Colonic mucosa (tissue), 4 donors: Measurements from ENCODE around the gene KRT6C. TPM values are rescaled to one million over a fixed set of nuclear protein-coding genes. Genes with fewer than 3 reads are reported as not detected.
"Not testable (repeated sequence)": the region's sequence is repeated elsewhere in the genome, so short reads cannot be mapped to it uniquely, and the experiment has no call there.

Experiments used
- DNase-seq: peaks from one replicate; pipeline ENCODE4 v3.0.0-alpha.2; 2020
- H3K27ac ChIP-seq: fragments of 200-600 bp; one replicate; pipeline ENCODE4 v1.8.0; 2021
- H3K27me3 ChIP-seq: fragments of 200-600 bp; one replicate; pipeline ENCODE4 v1.8.0; 2021
- H3K36me3 ChIP-seq: fragments of 200-600 bp; one replicate; pipeline ENCODE4 v1.8.0; 2021
- H3K4me1 ChIP-seq: fragments of 200-600 bp; one replicate; pipeline ENCODE4 v1.8.0; 2021; ENCODE audit warnings: mild to moderate bottlenecking
- H3K4me3 ChIP-seq: fragments of 200-600 bp; one replicate; pipeline ENCODE4 v1.8.0; 2021
- H3K9ac ChIP-seq, 2 donors: one replicate each; pipeline ENCODE4 v1.7.0; 2013; ENCODE audit warnings: control low read depth in 2 of 2, low read depth in 2 of 2, low read length in 2 of 2
- H3K9me3 ChIP-seq: fragments of 200-600 bp; one replicate; pipeline ENCODE4 v1.8.0; 2021
- intact Hi-C: fragments of 100-400 bp; cut with DNase I; formaldehyde crosslinking; loops from one replicate; pipeline ENCODE4 v1.14.1; 2022
- total RNA-seq, 2 donors: library from RNA; stranded (reverse); fragmentation: NEBNext Ultra II Directional in 1 of 2; extraction: Animal tissue kit (Norgen Biotek cat#: 25700) in 1 of 2; gene quantifications; one replicate each; pipeline ENCODE4 v1.2.1, GENCODE V29; 2021
- TF ChIP-seq, protein P1 (sequence below): fragments of 200-600 bp; IDR thresholded peaks from one replicate; pipeline ENCODE4 v1.8.0; 2022; ENCODE audit warnings: antibody characterized with exemption, mild to moderate bottlenecking
- donor health status: healthy.
- donor health status: DM: no; HTN: no; CAD: no.
- donor health status: DM: no; HTN: no; CAD: no.

The KRT6C gene
- total RNA-seq, 2 donors from 2014 or later = not detected

DNA sequence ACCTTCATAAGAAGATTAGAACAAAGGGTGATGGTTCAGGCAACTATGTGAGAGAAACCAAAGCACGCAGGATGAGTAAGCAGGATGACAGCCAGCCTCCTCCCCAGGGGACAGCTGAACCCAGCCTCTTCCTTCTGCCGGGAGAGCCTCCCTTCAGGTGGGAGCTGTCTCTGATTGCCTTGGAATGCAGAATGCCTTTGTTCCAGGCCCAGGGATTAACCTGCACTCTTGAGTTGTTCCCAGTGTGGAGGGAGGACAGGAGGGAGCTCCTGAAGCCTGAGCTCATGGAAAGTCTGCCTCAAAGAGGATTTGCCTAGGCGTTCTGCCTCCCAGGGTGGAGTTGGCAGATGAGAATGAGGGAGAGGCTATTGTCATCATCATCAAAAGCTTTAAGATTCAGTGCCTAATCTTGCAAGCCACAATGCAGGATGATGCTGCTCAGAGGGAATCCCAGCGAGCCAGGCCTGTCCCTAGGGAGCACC is 23.0 kb upstream of the KRT6C start:
- H3K27me3 ChIP-seq = no peaks in the 10 kb centered on the region
- no peak overlapping the region for H3K9ac ChIP-seq
- TF ChIP-seq, protein P1, sequence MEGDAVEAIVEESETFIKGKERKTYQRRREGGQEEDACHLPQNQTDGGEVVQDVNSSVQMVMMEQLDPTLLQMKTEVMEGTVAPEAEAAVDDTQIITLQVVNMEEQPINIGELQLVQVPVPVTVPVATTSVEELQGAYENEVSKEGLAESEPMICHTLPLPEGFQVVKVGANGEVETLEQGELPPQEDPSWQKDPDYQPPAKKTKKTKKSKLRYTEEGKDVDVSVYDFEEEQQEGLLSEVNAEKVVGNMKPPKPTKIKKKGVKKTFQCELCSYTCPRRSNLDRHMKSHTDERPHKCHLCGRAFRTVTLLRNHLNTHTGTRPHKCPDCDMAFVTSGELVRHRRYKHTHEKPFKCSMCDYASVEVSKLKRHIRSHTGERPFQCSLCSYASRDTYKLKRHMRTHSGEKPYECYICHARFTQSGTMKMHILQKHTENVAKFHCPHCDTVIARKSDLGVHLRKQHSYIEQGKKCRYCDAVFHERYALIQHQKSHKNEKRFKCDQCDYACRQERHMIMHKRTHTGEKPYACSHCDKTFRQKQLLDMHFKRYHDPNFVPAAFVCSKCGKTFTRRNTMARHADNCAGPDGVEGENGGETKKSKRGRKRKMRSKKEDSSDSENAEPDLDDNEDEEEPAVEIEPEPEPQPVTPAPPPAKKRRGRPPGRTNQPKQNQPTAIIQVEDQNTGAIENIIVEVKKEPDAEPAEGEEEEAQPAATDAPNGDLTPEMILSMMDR = no peak
- no peak overlapping the region for H3K27ac ChIP-seq
- no peak overlapping the region for H3K4me3 ChIP-seq
- H3K4me1 ChIP-seq = no peaks in the 10 kb centered on the region
- DNase-seq = no peak
- intact Hi-C loops = no loop called here
- no peaks in the 10 kb centered on the region for H3K9me3 ChIP-seq
- H3K36me3 ChIP-seq = no peaks in the 10 kb centered on the region

DNA sequence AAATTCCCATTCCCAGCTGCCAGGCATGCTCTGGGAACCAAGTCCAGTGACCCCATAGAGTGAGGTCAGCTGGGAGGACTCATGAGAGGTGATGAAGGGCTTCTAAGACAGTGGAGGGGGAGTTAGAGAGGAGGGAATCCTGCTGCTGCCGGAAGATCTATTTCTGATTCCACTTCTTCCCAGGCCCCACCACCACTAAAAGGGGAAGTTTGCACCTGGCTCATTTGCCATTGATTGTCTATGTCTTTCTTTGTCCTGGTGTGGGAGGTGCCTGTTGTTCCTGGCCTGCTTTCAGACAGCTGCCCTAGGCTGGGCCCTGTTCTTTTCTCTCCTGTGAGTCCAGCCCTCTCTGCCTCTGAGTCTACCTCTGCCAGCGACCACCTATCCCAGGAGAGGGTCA is 22.4 kb upstream of the KRT6C start:
- no peak overlapping the region for H3K27ac ChIP-seq
- no peaks in the 10 kb centered on the region for H3K36me3 ChIP-seq
- intact Hi-C loops = no loop called here
- TF ChIP-seq, protein P1 = no peak
- no peaks in the 10 kb centered on the region for H3K4me1 ChIP-seq
- H3K4me3 ChIP-seq = no peak overlapping the region
- H3K27me3 ChIP-seq = no peaks in the 10 kb centered on the region
- no peak overlapping the region for H3K9ac ChIP-seq
- DNase-seq = no peak
- no peaks in the 10 kb centered on the region for H3K9me3 ChIP-seq

DNA sequence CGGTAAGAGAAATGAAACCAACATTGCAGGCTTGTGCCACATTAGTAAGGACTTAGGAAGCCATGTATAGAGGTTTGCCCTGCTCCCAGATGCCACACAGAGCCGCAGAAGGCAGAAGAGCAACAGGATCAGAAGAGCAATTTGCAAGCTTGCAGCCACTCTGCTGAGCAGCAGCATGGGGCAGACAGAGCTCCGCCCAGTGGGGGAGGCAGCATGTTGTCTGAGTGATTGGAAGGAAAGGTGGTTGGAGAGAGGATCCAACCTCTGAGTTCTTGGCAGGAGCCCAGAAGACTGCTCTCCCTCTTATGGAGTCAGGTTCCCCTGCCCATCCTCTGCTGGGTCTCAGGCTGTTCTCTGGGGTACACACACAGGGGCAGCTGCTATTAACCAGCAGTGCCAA is 21.8 kb upstream of the KRT6C start:
- TF ChIP-seq, protein P1 = no peak
- Histone ChIP-seq H3K36me3 (no peaks in the 10 kb centered on the region), H3K4me1 (no peaks in the 10 kb centered on the region), H3K9me3 (no peaks in the 10 kb centered on the region), H3K27ac (no peak overlapping the region), H3K9ac (no peak overlapping the region), H3K4me3 (no peak overlapping the region), H3K27me3 (no peaks in the 10 kb centered on the region)
- no peak for DNase-seq
- intact Hi-C loops = no loop called here

DNA sequence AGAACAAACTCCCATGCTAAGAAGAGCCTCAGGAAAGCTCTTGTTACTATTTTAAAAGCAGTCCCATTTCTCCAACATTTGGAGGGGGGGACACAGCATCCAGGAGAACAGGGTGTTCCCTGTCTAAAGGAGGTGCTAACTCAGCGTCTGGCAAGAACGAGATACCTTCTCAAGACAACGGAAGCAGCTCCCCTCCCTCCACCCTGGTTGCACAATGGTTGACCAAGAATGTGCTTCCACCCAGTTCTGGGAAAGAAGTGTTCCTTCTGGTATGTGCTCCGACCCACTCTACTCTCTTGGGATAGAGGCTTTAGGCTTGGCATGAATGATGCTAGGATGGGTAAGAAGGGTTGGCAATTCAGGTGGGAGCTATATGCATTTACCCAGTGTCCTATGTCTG is 20.9 kb upstream of the KRT6C start:
- no peak overlapping the region for H3K27ac ChIP-seq
- H3K4me3 ChIP-seq = no peak overlapping the region
- H3K36me3 ChIP-seq = no peaks in the 10 kb centered on the region
- H3K9me3 ChIP-seq = no peaks in the 10 kb centered on the region
- intact Hi-C loops = no loop called here
- H3K4me1 ChIP-seq = no peaks in the 10 kb centered on the region
- no peaks in the 10 kb centered on the region for H3K27me3 ChIP-seq
- no peak for DNase-seq
- TF ChIP-seq, protein P1 = no peak
- H3K9ac ChIP-seq = no peak overlapping the region

DNA sequence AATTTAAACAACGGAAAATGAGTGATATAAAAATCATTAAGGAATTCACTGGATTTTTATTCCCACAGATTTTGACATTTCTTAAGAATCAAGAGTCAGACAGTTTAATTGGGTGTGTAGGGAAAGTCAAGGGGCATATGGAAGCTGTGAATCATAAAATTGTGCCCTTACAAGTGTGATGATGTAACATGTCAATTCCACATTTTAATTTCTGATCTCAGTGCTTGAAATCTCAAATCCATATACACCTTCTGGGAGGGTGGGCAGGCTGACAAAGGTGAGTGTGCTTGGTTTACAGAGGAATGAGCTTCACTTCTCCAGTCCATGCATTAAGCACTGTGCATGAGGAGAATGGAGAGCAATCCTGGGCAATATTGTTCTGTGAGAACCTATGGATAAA is 20.5 kb upstream of the KRT6C start:
- TF ChIP-seq, protein P1 = no peak
- intact Hi-C loops = no loop called here
- DNase-seq = no peak
- H3K27ac ChIP-seq = no peak overlapping the region
- H3K36me3 ChIP-seq = no peaks in the 10 kb centered on the region
- no peaks in the 10 kb centered on the region for H3K4me1 ChIP-seq
- H3K9me3 ChIP-seq = no peaks in the 10 kb centered on the region
- H3K9ac ChIP-seq = no peak overlapping the region
- H3K4me3 ChIP-seq = no peak overlapping the region
- H3K27me3 ChIP-seq = no peaks in the 10 kb centered on the region

DNA sequence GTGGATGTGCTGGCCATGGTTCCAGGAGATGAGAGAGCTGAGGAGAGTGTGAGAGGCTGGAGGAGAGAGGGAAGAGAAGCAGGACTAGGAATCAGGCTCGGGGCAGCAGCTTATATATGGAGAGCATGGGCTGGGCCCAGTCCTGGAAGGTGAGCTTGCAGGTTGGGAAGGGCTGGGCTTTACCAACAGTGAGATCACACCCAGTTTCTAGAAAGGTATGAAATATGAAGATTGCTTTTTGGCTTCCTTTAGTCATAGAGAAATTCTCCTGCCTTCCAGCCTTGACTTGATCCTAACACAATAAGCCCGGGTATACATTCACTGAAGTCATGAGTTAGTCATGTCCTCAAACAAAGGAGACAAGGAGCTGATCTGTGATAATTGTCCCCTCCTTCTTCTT is 19.6 kb upstream of the KRT6C start, which contains the start of gene KRT6A:
KRT6A (minus strand) TSS at position 86 of the 400 bp plus-strand sequence; CDS start at position 17, 69 bp downstream.
- TF ChIP-seq, protein P1 = no peak
- H3K27me3 ChIP-seq = no peaks in the 10 kb centered on the region
- no peak for DNase-seq
- no peaks in the 10 kb centered on the region for H3K9me3 ChIP-seq
- H3K4me3 ChIP-seq = no peak within 1 kb of the TSS
- no peak within 1 kb of the TSS for H3K9ac ChIP-seq
- H3K27ac ChIP-seq = no peak within 1 kb of the TSS
- H3K36me3 ChIP-seq = no peaks in the 10 kb centered on the region
- intact Hi-C loops = no loop called here
- H3K4me1 ChIP-seq = no peaks in the 10 kb centered on the region

DNA sequence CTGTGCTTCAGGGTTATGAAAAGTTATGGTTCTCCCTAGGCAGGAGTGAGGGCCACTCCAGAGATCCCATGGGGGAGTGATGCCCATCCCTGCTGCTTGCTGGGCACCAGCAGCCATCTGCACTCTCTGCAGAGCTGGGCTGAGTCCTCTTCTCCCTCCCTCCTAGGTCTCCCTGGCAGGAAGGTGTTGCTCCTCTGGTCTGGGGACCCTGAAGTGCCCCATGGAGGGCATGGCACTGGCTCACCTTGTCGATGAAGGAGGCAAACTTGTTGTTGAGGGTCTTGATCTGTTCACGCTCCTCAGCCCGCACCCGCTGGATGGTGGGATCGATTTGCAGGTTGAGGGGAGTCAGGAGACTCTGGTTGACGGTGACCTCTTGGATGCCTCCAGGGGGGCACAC is 18.8 kb upstream of the KRT6C start:
- intact Hi-C loops, H3K27ac ChIP-seq, H3K4me3 ChIP-seq, H3K36me3 ChIP-seq, H3K27me3 ChIP-seq, H3K4me1 ChIP-seq, H3K9ac ChIP-seq, H3K9me3 ChIP-seq, DNase-seq: not testable (repeated sequence)

DNA sequence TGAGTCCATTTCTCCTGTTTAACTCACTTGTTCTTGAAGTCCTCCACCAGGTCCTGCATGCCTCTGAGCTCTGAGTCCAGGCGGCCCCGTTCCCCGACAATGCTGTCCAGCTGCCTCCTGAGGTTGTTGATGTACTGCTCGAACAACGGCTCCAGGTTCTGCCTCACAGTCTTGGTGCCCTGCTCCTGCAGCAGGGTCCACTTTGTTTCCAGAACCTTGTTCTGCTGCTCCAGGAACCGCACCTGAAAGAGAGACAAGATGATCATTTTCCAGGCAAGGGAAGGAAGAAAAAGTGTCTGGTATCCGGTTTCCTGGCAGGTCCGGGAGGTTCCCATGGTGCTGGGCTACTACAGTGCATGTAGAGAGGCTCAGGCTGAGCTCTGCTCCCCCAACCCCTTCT is 17.9 kb upstream of the KRT6C start:
- DNase-seq, H3K36me3 ChIP-seq, H3K27ac ChIP-seq, intact Hi-C loops, H3K4me1 ChIP-seq, H3K4me3 ChIP-seq, H3K9me3 ChIP-seq, H3K27me3 ChIP-seq, H3K9ac ChIP-seq: not testable (repeated sequence)
